Brain microvascular endothelial cell (primary cell): ENCODE measurements around the gene CARNS1.

ENCODE experiments used
- DNase-seq: peaks from one replicate; pipeline ENCODE4 v3.0.0-alpha.2; 2020
- H3K27ac ChIP-seq: fragments of 250-450 bp; sonication (Bioruptor Pico); 2 replicates; pipeline ENCODE4 v1.5.1; 2020; ENCODE audit warnings: mild to moderate bottlenecking, moderate library complexity
- H3K27me3 ChIP-seq: fragments of 250-450 bp; sonication (Bioruptor Pico); replicated peaks from 2 replicates; pipeline ENCODE4 v1.5.1; 2020; ENCODE audit warnings: mild to moderate bottlenecking
- H3K36me3 ChIP-seq: fragments of 250-450 bp; sonication (Bioruptor Pico); replicated peaks from 2 replicates; pipeline ENCODE4 v1.5.1; 2020; ENCODE audit warnings: mild to moderate bottlenecking
- H3K4me3 ChIP-seq: 2 replicates; pipeline ENCODE4 v1.5.1; 2011; ENCODE audit warnings: low read depth, mild to moderate bottlenecking, control low read depth, low read length, moderate library complexity
- in situ Hi-C: cut with HindIII; loops from 2 replicates; pipeline ENCODE4 v1.10.0; 2017; ENCODE audit warnings: low sequenced_read_pairs, low pct_ligation_motif_present
- TF ChIP-seq, protein P1 (sequence below): IDR thresholded peaks from 2 replicates; pipeline ENCODE4 v1.5.1; 2011; ENCODE audit warnings: low read depth, mild to moderate bottlenecking, moderate library complexity, low read length, control low read depth, inconsistent platforms; ENCODE audit errors: missing control alignments

The CARNS1 gene

DNA sequence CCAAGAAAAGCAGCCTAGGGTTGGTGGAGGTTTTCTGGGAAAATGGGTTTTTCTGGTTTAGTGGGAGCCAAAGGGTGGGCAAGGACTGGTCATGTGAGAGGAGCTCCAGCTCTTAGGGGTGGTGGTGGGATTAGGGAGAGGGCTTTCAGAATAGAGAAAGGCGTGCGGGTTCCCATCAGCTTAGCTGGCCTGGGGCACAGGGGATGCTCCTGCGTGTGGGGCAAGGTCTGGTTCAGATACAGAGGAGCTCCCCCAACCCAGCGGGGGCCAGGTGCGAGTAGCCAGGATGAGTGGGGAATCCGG is 52.9 kb downstream of the CARNS1 start:
- TF ChIP-seq, protein P1, sequence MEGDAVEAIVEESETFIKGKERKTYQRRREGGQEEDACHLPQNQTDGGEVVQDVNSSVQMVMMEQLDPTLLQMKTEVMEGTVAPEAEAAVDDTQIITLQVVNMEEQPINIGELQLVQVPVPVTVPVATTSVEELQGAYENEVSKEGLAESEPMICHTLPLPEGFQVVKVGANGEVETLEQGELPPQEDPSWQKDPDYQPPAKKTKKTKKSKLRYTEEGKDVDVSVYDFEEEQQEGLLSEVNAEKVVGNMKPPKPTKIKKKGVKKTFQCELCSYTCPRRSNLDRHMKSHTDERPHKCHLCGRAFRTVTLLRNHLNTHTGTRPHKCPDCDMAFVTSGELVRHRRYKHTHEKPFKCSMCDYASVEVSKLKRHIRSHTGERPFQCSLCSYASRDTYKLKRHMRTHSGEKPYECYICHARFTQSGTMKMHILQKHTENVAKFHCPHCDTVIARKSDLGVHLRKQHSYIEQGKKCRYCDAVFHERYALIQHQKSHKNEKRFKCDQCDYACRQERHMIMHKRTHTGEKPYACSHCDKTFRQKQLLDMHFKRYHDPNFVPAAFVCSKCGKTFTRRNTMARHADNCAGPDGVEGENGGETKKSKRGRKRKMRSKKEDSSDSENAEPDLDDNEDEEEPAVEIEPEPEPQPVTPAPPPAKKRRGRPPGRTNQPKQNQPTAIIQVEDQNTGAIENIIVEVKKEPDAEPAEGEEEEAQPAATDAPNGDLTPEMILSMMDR, result no peak
- no peaks in the 10 kb centered on the region for H3K27me3 ChIP-seq
- peak overlapping the region; percentile 73 for H3K4me3 ChIP-seq
- no peak for DNase-seq
- H3K36me3 ChIP-seq, result no peaks in the 10 kb centered on the region
- in situ Hi-C loops, result no loop called here
- no peak overlapping the region for H3K27ac ChIP-seq

DNA sequence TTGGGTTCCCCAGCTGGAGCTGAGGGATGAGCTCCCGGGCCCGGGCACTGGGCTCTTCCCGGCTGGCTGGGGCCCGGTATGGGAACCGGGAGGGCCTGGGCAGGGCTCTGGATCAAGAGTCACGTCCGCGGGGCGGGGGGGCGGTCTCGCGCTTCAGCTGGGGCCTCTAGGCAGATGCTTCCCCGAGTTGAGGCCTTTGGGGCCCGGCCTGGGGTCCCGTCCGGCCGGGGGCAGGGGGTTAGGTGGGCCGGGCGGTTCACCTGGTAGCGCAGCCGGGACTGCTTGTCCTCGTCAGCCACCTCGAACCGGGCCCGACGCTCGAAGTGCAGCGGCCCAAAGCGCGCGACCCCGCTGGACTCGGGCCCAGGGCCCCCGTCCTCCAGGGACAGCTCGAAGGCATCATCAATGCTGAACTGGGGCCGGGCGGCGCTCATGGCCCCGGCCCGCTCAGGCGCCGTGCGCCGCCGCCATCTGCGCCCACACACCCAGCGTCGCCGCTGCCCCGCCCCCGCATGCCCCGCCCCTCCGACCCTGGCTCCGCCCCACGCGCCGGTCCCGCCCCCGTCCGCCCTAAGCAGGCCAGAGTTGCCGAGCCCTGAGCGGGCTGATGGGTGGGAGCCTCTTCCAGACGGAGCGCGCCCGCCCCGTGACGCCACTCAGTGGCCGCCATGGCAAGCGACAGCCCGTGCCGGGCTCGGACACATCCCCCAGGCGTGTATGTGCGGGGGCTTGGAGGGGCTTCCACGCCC is 53.5 kb downstream of the CARNS1 start, which contains the start of gene TMEM134:
TSS of gene TMEM134 (minus strand) at position 493 of the 749 bp plus-strand sequence. CDS start at position 434, 59 bp downstream.
- in situ Hi-C loops, result no loop called here
- H3K4me3 ChIP-seq, result peak within 1 kb of the TSS; percentile 73

DNA sequence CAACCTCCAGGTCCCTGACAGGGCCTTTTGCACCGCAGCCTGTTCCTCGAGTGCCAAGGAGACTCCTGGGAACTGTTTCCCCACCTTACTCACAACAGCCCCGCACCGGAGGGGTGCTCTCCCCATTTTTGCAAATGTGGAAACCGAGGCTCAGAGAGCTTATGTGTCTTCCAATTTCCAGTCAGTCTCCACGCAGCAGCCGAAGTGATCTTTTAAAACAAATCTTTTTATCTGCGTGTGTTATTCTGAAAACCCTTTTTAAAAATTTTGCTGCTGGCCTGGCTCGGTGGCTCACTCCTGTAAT is 54.0 kb downstream of the CARNS1 start:
- no peaks in the 10 kb centered on the region for H3K36me3 ChIP-seq
- TF ChIP-seq, protein P1, result no peak
- no peak for DNase-seq
- no peaks in the 10 kb centered on the region for H3K27me3 ChIP-seq
- in situ Hi-C loops, result no loop called here
- H3K27ac ChIP-seq, result peak overlapping the region; percentile 72
- H3K4me3 ChIP-seq, result peak overlapping the region; percentile 67

More for the DNA sequence above, 53.5 kb downstream of the CARNS1 start, which contains the start of gene TMEM134:
- Histone ChIP-seq H3K36me3 (no peaks in the 10 kb centered on the region), H3K27ac (peak within 1 kb of the TSS; percentile 72), H3K27me3 (no peaks in the 10 kb centered on the region)
- TF ChIP-seq, protein P1, result peak; percentile 52
- DNase-seq, result peak; percentile 82

DNA sequence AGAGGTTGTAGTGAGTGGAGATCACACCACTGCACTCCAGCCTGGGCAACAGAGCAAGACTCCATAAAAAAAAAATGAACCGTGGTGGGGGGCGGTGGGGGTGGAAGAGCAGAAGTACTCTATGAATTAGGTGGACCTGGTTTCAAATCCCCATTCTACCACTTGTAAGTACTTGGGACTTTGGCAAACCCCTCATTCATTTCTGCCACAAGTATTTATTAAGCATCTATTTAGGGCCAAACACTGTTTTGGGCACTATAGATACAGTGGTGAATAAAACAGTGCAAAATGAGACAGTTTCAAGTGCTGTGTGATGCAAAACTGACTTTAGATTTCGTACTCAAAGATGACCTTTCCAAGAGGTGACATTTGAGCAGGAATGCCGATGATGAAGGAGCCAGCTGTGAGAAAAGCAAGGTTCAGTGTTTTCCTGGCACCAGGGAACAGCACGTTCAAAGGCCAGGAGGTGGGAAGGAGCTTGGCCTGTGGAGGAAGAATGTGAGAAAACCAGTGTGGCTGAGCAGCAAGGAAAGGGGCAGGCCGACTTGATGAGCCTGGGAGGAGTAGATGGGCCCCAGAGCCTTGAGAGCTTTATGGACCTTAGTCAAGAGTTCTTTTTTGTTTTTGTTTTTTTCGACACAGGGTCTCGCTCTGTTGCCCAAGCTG is 55.0 kb downstream of the CARNS1 start:
- H3K4me3 ChIP-seq, result no peak overlapping the region
- TF ChIP-seq, protein P1, result no peak
- no peaks in the 10 kb centered on the region for H3K36me3 ChIP-seq
- DNase-seq, result no peak
- H3K27me3 ChIP-seq, result no peaks in the 10 kb centered on the region
- in situ Hi-C loops, result no loop called here
- H3K27ac ChIP-seq, result no peak overlapping the region

DNA sequence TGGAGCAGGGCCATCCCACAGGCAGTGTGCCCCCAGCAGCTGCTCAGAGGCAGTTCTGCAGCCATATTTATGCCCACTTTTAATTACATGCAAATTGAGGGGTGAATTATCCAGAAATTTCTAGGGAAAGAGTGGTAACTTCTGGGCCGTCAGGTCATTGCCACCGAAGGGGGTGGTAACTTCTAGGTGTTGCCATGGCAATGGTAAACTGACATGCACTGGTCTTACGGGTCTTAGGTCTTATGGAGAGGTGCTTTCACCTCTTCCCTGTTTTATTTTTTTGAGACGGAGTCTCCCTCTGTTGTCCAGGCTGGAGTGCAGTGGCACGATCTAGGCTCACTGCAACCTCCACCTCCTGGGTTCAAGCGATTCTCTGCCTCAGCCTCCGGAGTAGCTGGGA is 57.4 kb downstream of the CARNS1 start:
- Histone ChIP-seq H3K36me3 (no peaks in the 10 kb centered on the region), H3K27ac (no peak overlapping the region), H3K27me3 (no peaks in the 10 kb centered on the region), H3K4me3 (no peak overlapping the region)
- DNase-seq, result no peak
- in situ Hi-C loops, result no loop called here
- TF ChIP-seq, protein P1, result no peak
